HG03045 (cell line): ENCODE data around the gene TANGO6.
A peak's percentile ranks its signal among the peaks of the same experiment; 100 is the strongest.

Source experiments
- ATAC-seq: cut with Tn5 transposase; IDR thresholded peaks from one replicate; pipeline ENCODE4 v1.9.1; 2021; ENCODE audit warnings: mild to moderate bottlenecking, moderate library complexity; ENCODE audit not compliant: unreplicated experiment

Gene TANGO6

GRCh38 chr16:69088684-69089083 is 245.4 kb downstream of the TANGO6 start:
- no peak for ATAC-seq

GRCh38 chr16:69089091-69089910 is 246.0 kb downstream of the TANGO6 start:
- no peak for ATAC-seq

GRCh38 chr16:69093974-69094373 is 250.6 kb downstream of the TANGO6 start:
- ATAC-seq: no peak

- no peak for ATAC-seq
These were observed 251.2 kb downstream of the TANGO6 start for GRCh38 chr16:69094501-69094900.

GRCh38 chr16:69095193-69095592 is 251.9 kb downstream of the TANGO6 start:
- no peak for ATAC-seq

- ATAC-seq: no peak
These were observed 256.9 kb downstream of the TANGO6 start for GRCh38 chr16:69100071-69100691.

GRCh38 chr16:69105501-69106361 is 262.4 kb downstream of the TANGO6 start, which contains the start of gene HAS3:
Gene HAS3 (plus strand): TSS chr16:69105653. CDS start chr16:69109396, 3,743 bp downstream.
- ATAC-seq: peak; percentile 50

GRCh38 chr16:69106491-69107315 is 263.4 kb downstream of the TANGO6 start:
- ATAC-seq: no peak

GRCh38 chr16:69107316-69107962 is 264.1 kb downstream of the TANGO6 start:
- ATAC-seq: no peak

GRCh38 chr16:69108064-69108904 is 265.0 kb downstream of the TANGO6 start:
- no peak for ATAC-seq

GRCh38 chr16:69108905-69109252 is 265.5 kb downstream of the TANGO6 start:
- no peak for ATAC-seq

GRCh38 chr16:69109486-69110270 is 266.3 kb downstream of the TANGO6 start:
- no peak for ATAC-seq

GRCh38 chr16:69110406-69110805 is 267.1 kb downstream of the TANGO6 start:
- no peak for ATAC-seq

GRCh38 chr16:69111216-69111875 is 268.0 kb downstream of the TANGO6 start:
- no peak for ATAC-seq

GRCh38 chr16:69111876-69112230 is 268.5 kb downstream of the TANGO6 start:
- no peak for ATAC-seq

GRCh38 chr16:69112285-69113129 is 269.2 kb downstream of the TANGO6 start:
- no peak for ATAC-seq

GRCh38 chr16:69113216-69113615 is 269.9 kb downstream of the TANGO6 start:
- ATAC-seq: no peak
